Endothelial cell of umbilical vein (primary cell): ENCODE results near the gene LTBP1. TPM values are rescaled to one million over a fixed set of nuclear protein-coding genes. Genes with fewer than 3 reads are reported as not detected.

ENCODE experiments used
- BruUV-seq: library from RNA; stranded (reverse); fragments of 400-500 nt; replicated peaks from 2 replicates; lab custom pipeline; 2021; lab: Mats Ljungman, UMichigan
- CTCF ChIA-PET: fragments of 300-600, 350-600 bp; sonication (Branson Sonifier 250); formaldehyde crosslinking; loops from one replicate; lab custom pipeline; 2021; ENCODE audit warnings: antibody characterized with exemption, inconsistent platforms; lab: Charles Lee
- POLR2A ChIA-PET: fragments of 300-600, 350-600 bp; sonication (Branson Sonifier 250); formaldehyde crosslinking; loops from one replicate; lab custom pipeline; 2021; ENCODE audit warnings: antibody characterized with exemption, inconsistent platforms; lab: Charles Lee
- DNase-seq: peaks from one replicate; pipeline ENCODE4 v3.0.0-alpha.2; 2011; ENCODE audit warnings: low read depth, low spot score
- FAIRE-seq: peaks from 2 replicates; lab custom pipeline; 2011; peaks lifted over from hg19 to GRCh38; lab: Jason Lieb, UNC
- H2AFZ ChIP-seq: 2 replicates; pipeline ENCODE4 v1.6.0; 2012; ENCODE audit warnings: low read depth, low read length, control low read depth, inconsistent platforms
- H3K27ac ChIP-seq: 2 replicates; pipeline ENCODE4 v1.5.1; 2011; ENCODE audit warnings: low read depth, mild to moderate bottlenecking, control low read depth, low read length, moderate library complexity; ENCODE audit not compliant: insufficient read depth
- H3K27me3 ChIP-seq, 2 experiments: 2 replicates each; pipeline versions ENCODE4 v1.6.0 to v1.6.1; 2011; ENCODE audit warnings: low read length in 2 of 2, mixed read lengths in 1 of 2; ENCODE audit not compliant: control insufficient read depth in 2 of 2, insufficient read depth in 2 of 2
- H3K36me3 ChIP-seq, 2 experiments: 2 replicates in 1 of 2; 3 replicates in 1 of 2; pipeline ENCODE4 v1.5.1; 2011; ENCODE audit warnings: low read length in 2 of 2, mild to moderate bottlenecking in 1 of 2, moderate library complexity in 1 of 2; ENCODE audit not compliant: control insufficient read depth in 2 of 2, insufficient read depth in 2 of 2; ENCODE audit errors: extremely low read depth in 1 of 2
- H3K4me1 ChIP-seq: 3 replicates; pipeline ENCODE4 v1.5.1; 2011; ENCODE audit warnings: mild to moderate bottlenecking, low read length; ENCODE audit not compliant: control insufficient read depth, insufficient read depth; ENCODE audit errors: extremely low read depth
- H3K4me2 ChIP-seq: 2 replicates; pipeline ENCODE4 v1.6.1; 2011; ENCODE audit warnings: low read length, control low read depth, mixed read lengths; ENCODE audit not compliant: insufficient read depth
- H3K4me3 ChIP-seq, 3 experiments: fragments of 200-600 bp in 1 of 3; sonication (generic), shearing (Covaris generic) in 1 of 3; replicated peaks in 1 of 3; 2 replicates each; pipeline ENCODE4 v1.5.1; 2011 to 2016; ENCODE audit warnings: control low read depth in 3 of 3, low read length in 3 of 3, mild to moderate bottlenecking in 2 of 3, inconsistent platforms in 1 of 3, low read depth in 1 of 3, moderate library complexity in 1 of 3; ENCODE audit not compliant: insufficient read depth in 1 of 3
- H3K79me2 ChIP-seq: 2 replicates; pipeline ENCODE4 v1.6.0; 2012; ENCODE audit warnings: low read length, inconsistent platforms; ENCODE audit not compliant: control insufficient read depth, insufficient read depth
- H3K9ac ChIP-seq: replicated peaks from 2 replicates; pipeline ENCODE3; 2011; ENCODE audit warnings: low read length, control low read depth; ENCODE audit not compliant: insufficient read depth; ENCODE audit errors: extremely low read depth
- H3K9me1 ChIP-seq: replicated peaks from 3 replicates; pipeline ENCODE4 v1.6.0; 2011; ENCODE audit warnings: mild to moderate bottlenecking, low read length; ENCODE audit not compliant: control insufficient read depth, insufficient read depth; ENCODE audit errors: extremely low read depth
- H3K9me3 ChIP-seq: replicated peaks from 2 replicates; pipeline ENCODE4 v1.5.1; 2012; ENCODE audit warnings: low read length, inconsistent platforms; ENCODE audit not compliant: control insufficient read depth, insufficient read depth
- H4K20me1 ChIP-seq: replicated peaks from 2 replicates; pipeline ENCODE3; 2011; ENCODE audit warnings: mild to moderate bottlenecking, low read length; ENCODE audit not compliant: control insufficient read depth, insufficient read depth; ENCODE audit errors: extremely low read depth
- CTCF ChIP-seq, 2 donors: IDR thresholded peaks; 1 replicate in 1 of 2; 2 replicates in 1 of 2; pipeline ENCODE4 v1.5.1; 2011; ENCODE audit warnings: low read length in 2 of 2, mild to moderate bottlenecking in 2 of 2, moderate library complexity in 2 of 2, control low read depth in 1 of 2, inconsistent platforms in 1 of 2, low read depth in 1 of 2; ENCODE audit not compliant: insufficient read depth in 1 of 2; ENCODE audit errors: extremely low read depth in 1 of 2
- EZH2 ChIP-seq: IDR thresholded peaks from 2 replicates; pipeline ENCODE4 v1.6.1; 2012; ENCODE audit warnings: borderline replicate concordance, low read depth, mild to moderate bottlenecking, moderate library complexity, low read length, inconsistent platforms; ENCODE audit not compliant: severe bottlenecking
- FOS ChIP-seq: IDR thresholded peaks from 2 replicates; pipeline ENCODE4 v1.6.1; 2011; ENCODE audit warnings: mild to moderate bottlenecking, low read length, moderate library complexity, borderline replicate concordance; ENCODE audit not compliant: insufficient read depth
- GATA2 ChIP-seq: IDR thresholded peaks from 2 replicates; pipeline ENCODE4 v1.7.0; 2011; ENCODE audit warnings: low read depth, mild to moderate bottlenecking, moderate library complexity, mixed read lengths, low read length; ENCODE audit not compliant: insufficient read length, insufficient read depth
- JUN ChIP-seq: IDR thresholded peaks from 2 replicates; pipeline ENCODE4 v1.6.1; 2011; ENCODE audit warnings: borderline replicate concordance, low read depth; ENCODE audit not compliant: insufficient read length, insufficient read depth
- MAX ChIP-seq: IDR thresholded peaks from 2 replicates; pipeline ENCODE4 v1.6.1; 2011; ENCODE audit not compliant: insufficient read depth, insufficient read length
- MYC ChIP-seq: IDR thresholded peaks from one replicate; pipeline ENCODE4 v1.6.1; 2011; ENCODE audit warnings: mild to moderate bottlenecking, low read depth, low read length
- POLR2A ChIP-seq: IDR thresholded peaks from 2 replicates; pipeline ENCODE4 v1.6.1; 2012; ENCODE audit warnings: low read depth, mild to moderate bottlenecking, control low read depth, low read length
- POLR2AphosphoS5 ChIP-seq: IDR thresholded peaks from 2 replicates; pipeline ENCODE4 v1.6.1; 2012; ENCODE audit warnings: low read depth, mild to moderate bottlenecking, control low read depth, low read length, moderate library complexity; ENCODE audit not compliant: insufficient read depth
- dilution Hi-C: fragments of 300-500 bp; cut with MboI; formaldehyde crosslinking; loops from one replicate; pipeline ENCODE4 v1.15.0; 2019; ENCODE audit warnings: low sequenced_read_pairs; ENCODE audit not compliant: extremely low pct_ligation_motif_present
- intact Hi-C: fragments of 100-400 bp; cut with micrococcal nuclease; formaldehyde crosslinking; loops from one replicate; pipeline ENCODE4 v1.10.0; 2022
- polyA plus RNA-seq, 4 experiments: library from polyadenylated mRNA; depleted of rRNA in 3 of 4; stranded (reverse) in 3 of 4; unstranded in 1 of 4; fragments of >200 nt; gene quantifications; 2 replicates each; pipeline versions ENCODE4 v1.2.1 to v1.2.3, GENCODE V29; 2011 to 2012; ENCODE audit warnings: missing spikeins in 1 of 4
- total RNA-seq: library from RNA; stranded (reverse); gene quantifications from 2 replicates; pipeline ENCODE4 v1.2.3, GENCODE V29; 2021

LTBP1 gene
- total and polyA plus RNA-seq, 2 donors (not counting 3 experiments of a cell fraction or from before 2014, with no cell fraction given), result 57.4 to 68.2 TPM

- Histone ChIP-seq H3K36me3 (peaks cover 2 to 5% of the 10 kb centered on the region in 2 experiments), H3K9me3 (no peaks in the 10 kb centered on the region), H3K4me3 (no peak overlapping the region), H2AFZ (no peak overlapping the region), H3K4me2 (no peak overlapping the region), H3K9ac (no peak overlapping the region), H4K20me1 (no peaks in the 10 kb centered on the region), H3K4me1 (no peaks in the 10 kb centered on the region), H3K79me2 (no peaks in the 10 kb centered on the region), H3K27me3 (no peaks in the 10 kb centered on the region), H3K9me1 (no peaks in the 10 kb centered on the region), H3K27ac (no peak overlapping the region)
- dilution Hi-C loops, result no loop called here
- TF ChIP-seq JUN (no peak), POLR2AphosphoS5 (no peak), MYC (no peak), CTCF (IDR thresholded peaks at IDR 0.05; ENCODE audit: extremely low read depth in 1 of 2, insufficient read depth in 1 of 2, low read depth in 1 of 2, low read length in 2 of 2) (no peak), POLR2A (no peak), GATA2 (no peak), FOS (no peak), MAX (no peak), EZH2 (no peak)
- intact Hi-C loops, result no loop called here
- BruUV-seq, result no TSS peak
- DNase-seq (no peak), FAIRE-seq (no peak)
- POLR2A ChIA-PET, result no interaction called here
- CTCF ChIA-PET, result interaction anchor here (0.7 to 3.4 kb wide), 4 partner anchors 9 to 35 kb away, joined by 3 to 15 read pairs (median 4); no protein-coding TSS in a partner anchor
Observed at GRCh38 chr2:33350632-33351031, 403.9 kb downstream of the LTBP1 start.
